Naive thymus-derived CD8-positive, alpha-beta T cell (primary cell): Measurements from ENCODE around the gene SLC44A2. TPM values are rescaled to one million over a fixed set of nuclear protein-coding genes. Genes with fewer than 3 reads are reported as not detected.
A peak's percentile ranks its signal among the peaks of the same experiment; 100 is the strongest.

Source experiments
- ATAC-seq, 2 donors: fragments of 150-1000 bp; cut with Tn5 transposase in 1 of 2; sonication (Bioruptor Pico), chemical (Tn5 transposase) in 1 of 2; 1 replicate in 1 of 2; 2 replicates in 1 of 2; pipeline ENCODE4 v1.10.0; 2021; ENCODE audit warnings: mild to moderate bottlenecking in 2 of 2, moderate library complexity in 2 of 2
- POLR2A ChIA-PET: fragments of 350-600 bp; sonication (Branson Sonifier 250); formaldehyde crosslinking; loops from one replicate; lab custom pipeline; 2021; ENCODE audit warnings: antibody characterized with exemption; lab: Charles Lee
- DNase-seq, 10 donors: peaks; one replicate each; pipeline versions ENCODE4 v3.0.0 to v3.0.0-alpha.2; 2020 to 2022
- H3K27ac Mint-ChIP-seq, 10 donors: one replicate each; pipeline ENCODE4 v1.8.0; 2020 to 2022; ENCODE audit warnings: mild to moderate bottlenecking in 10 of 10, mixed read lengths in 10 of 10, moderate library complexity in 4 of 10, inconsistent platforms in 1 of 10
- H3K27me3 Mint-ChIP-seq, 5 donors: one replicate each; pipeline ENCODE4 v1.8.0; 2021 to 2022; ENCODE audit warnings: mixed read lengths in 5 of 5
- H3K36me3 Mint-ChIP-seq, 3 donors: one replicate each; pipeline ENCODE4 v1.8.0; 2020 to 2022; ENCODE audit warnings: mixed read lengths in 3 of 3, mild to moderate bottlenecking in 2 of 3, inconsistent platforms in 1 of 3
- H3K4me1 Mint-ChIP-seq, 4 donors: one replicate each; pipeline ENCODE4 v1.8.0; 2021 to 2022; ENCODE audit warnings: mixed read lengths in 4 of 4
- H3K4me3 Mint-ChIP-seq, 10 donors: one replicate each; pipeline ENCODE4 v1.8.0; 2020 to 2022; ENCODE audit warnings: mild to moderate bottlenecking in 10 of 10, mixed read lengths in 10 of 10, moderate library complexity in 6 of 10, inconsistent platforms in 1 of 10
- H3K9me3 Mint-ChIP-seq, 9 donors: one replicate each; pipeline ENCODE4 v1.8.0; 2020 to 2022; ENCODE audit warnings: mixed read lengths in 9 of 9, mild to moderate bottlenecking in 3 of 9, inconsistent platforms in 1 of 9, moderate library complexity in 1 of 9
- polyA plus RNA-seq, 3 donors: library from polyadenylated mRNA; unstranded; fragments of 300-500 nt; fragmentation: Illumina TruSeq; gene quantifications; one replicate each; pipeline ENCODE4 v1.2.3, GENCODE V29; 2021
- total RNA-seq, 8 experiments: library from RNA in 2 of 8; stranded (reverse) in 2 of 8; gene quantifications; one replicate each; pipeline ENCODE4 v1.2.3 and lab custom pipeline; 2021 to 2026

The SLC44A2 gene
- total RNA-seq (100 to 1,000 TPM; 268 to 270 TPM), polyA plus RNA-seq (100 to 1,000 TPM; 201 to 331 (median 218) TPM), total RNA-seq (lab: John Stamatoyannopoulos, UW) (101 to 259 (median 201) reads per million in 6 experiments)

GRCh38 chr19:10625003-10625761 lies at the start of gene SLC44A2:
TSS of gene SLC44A2 (plus strand) at chr19:10625553. CDS start at chr19:10625634, 81 bp downstream.
- Mint-ChIP-seq H3K4me3 (peak within 1 kb of the TSS in 8 of 10 donors; percentile 39 to 81 (median 66)), H3K9me3 (no peaks in the 10 kb centered on the region), H3K4me1 (peaks cover 22 to 53% (median 48%) of the 10 kb centered on the region in 4 donors), H3K36me3 (peaks cover 0 to 51% (median 6%) of the 10 kb centered on the region in 3 donors), H3K27me3 (no peaks in the 10 kb centered on the region), H3K27ac (peak within 1 kb of the TSS; percentile 81 to 92 (median 86))
- no peak for DNase-seq
- POLR2A ChIA-PET = interaction anchor here (0.5 to 2.0 kb wide), 6 partner anchors 9 to 74 kb away, joined by 3 to 12 read pairs (median 4); no protein-coding TSS in a partner anchor
- peak; percentile 22 for ATAC-seq

- no peak overlapping the region for H3K27ac Mint-ChIP-seq
- no peaks in the 10 kb centered on the region for H3K9me3 Mint-ChIP-seq
- H3K4me3 Mint-ChIP-seq = no peak overlapping the region
- peaks cover 0 to 2% (median 0%) of the 10 kb centered on the region in 5 donors for H3K27me3 Mint-ChIP-seq
- DNase-seq = no peak
- H3K36me3 Mint-ChIP-seq = no peaks in the 10 kb centered on the region
- no peak for ATAC-seq
- H3K4me1 Mint-ChIP-seq = peaks cover 3 to 10% (median 6%) of the 10 kb centered on the region in 4 donors
- POLR2A ChIA-PET = no interaction called here
Observed at GRCh38 chr19:10577951-10578350, 47.4 kb upstream of the SLC44A2 start.

GRCh38 chr19:10580979-10581631 lies 44.2 kb upstream of the SLC44A2 start:
- H3K27ac Mint-ChIP-seq = peak overlapping the region in 4 of 10 donors; percentile 3 to 87 (median 62)
- POLR2A ChIA-PET = interaction anchor here (0.6 to 4.7 kb wide), 19 partner anchors 8 to 121 kb away, joined by 3 to 64 read pairs (median 4); partner anchors contain the start of gene QTRT1
- ATAC-seq = peak; percentile 95 to 98

GRCh38 chr19:10582091-10582490 lies 43.3 kb upstream of the SLC44A2 start:
- H3K9me3 Mint-ChIP-seq = no peaks in the 10 kb centered on the region
- POLR2A ChIA-PET = interaction anchor here (0.7 to 4.7 kb wide), 12 partner anchors 11 to 118 kb away, joined by 3 to 64 read pairs (median 6); no protein-coding TSS in a partner anchor
- H3K36me3 Mint-ChIP-seq = no peaks in the 10 kb centered on the region

More at GRCh38 chr19:10580979-10581631, 44.2 kb upstream of the SLC44A2 start:
- H3K4me3 Mint-ChIP-seq = peak overlapping the region in 2 of 10 donors; percentile 3 to 22
- no peaks in the 10 kb centered on the region for H3K36me3 Mint-ChIP-seq
- peaks cover 7 to 15% (median 14%) of the 10 kb centered on the region in 4 donors for H3K4me1 Mint-ChIP-seq
- H3K27me3 Mint-ChIP-seq = peaks cover 0 to 2% (median 0%) of the 10 kb centered on the region in 5 donors
- DNase-seq = peak; percentile 77 to 94 (median 86)
- no peaks in the 10 kb centered on the region for H3K9me3 Mint-ChIP-seq

GRCh38 chr19:10583036-10583776 lies 42.1 kb upstream of the SLC44A2 start:
- Mint-ChIP-seq H3K27ac (no peak overlapping the region), H3K9me3 (no peaks in the 10 kb centered on the region), H3K4me3 (no peak overlapping the region), H3K36me3 (no peaks in the 10 kb centered on the region), H3K27me3 (peaks cover 6 to 10% (median 7%) of the 10 kb centered on the region in 5 donors), H3K4me1 (peaks cover 14 to 24% (median 16%) of the 10 kb centered on the region in 4 donors)
- POLR2A ChIA-PET = interaction anchor here (2.7 to 4.7 kb wide), 2 partner anchors 21 to 62 kb away, joined by 36 to 64 read pairs; no protein-coding TSS in a partner anchor
- no peak for ATAC-seq
- no peak for DNase-seq

More at GRCh38 chr19:10582091-10582490, 43.3 kb upstream of the SLC44A2 start:
- DNase-seq (no peak), ATAC-seq (no peak)
- Mint-ChIP-seq H3K27me3 (peaks cover 0 to 2% (median 0%) of the 10 kb centered on the region in 5 donors), H3K4me3 (no peak overlapping the region), H3K27ac (no peak overlapping the region), H3K4me1 (peaks cover 7 to 17% (median 14%) of the 10 kb centered on the region in 4 donors)

- Mint-ChIP-seq H3K36me3 (no peaks in the 10 kb centered on the region), H3K4me3 (no peak overlapping the region), H3K4me1 (peaks cover 6 to 18% (median 12%) of the 10 kb centered on the region in 4 donors), H3K27ac (peak overlapping the region in 1 of 10 donors; percentile 66), H3K9me3 (no peaks in the 10 kb centered on the region), H3K27me3 (peaks cover 6 to 11% (median 7%) of the 10 kb centered on the region in 5 donors)
- no peak for DNase-seq
- POLR2A ChIA-PET = interaction anchor here (0.7 kb wide), 1 partner anchor 60 kb away, joined by 5 read pairs; no protein-coding TSS in a partner anchor
- ATAC-seq = no peak
Observed at GRCh38 chr19:10586396-10586795, 39.0 kb upstream of the SLC44A2 start.

- Mint-ChIP-seq H3K9me3 (no peaks in the 10 kb centered on the region), H3K4me1 (peaks cover 6 to 15% (median 12%) of the 10 kb centered on the region in 4 donors), H3K4me3 (peak within 1 kb of the TSS in 1 of 10 donors; percentile 37), H3K27me3 (peaks cover 6 to 11% (median 7%) of the 10 kb centered on the region in 5 donors), H3K27ac (peak within 1 kb of the TSS in 3 of 10 donors; percentile 16 to 66 (median 31)), H3K36me3 (no peaks in the 10 kb centered on the region)
- ATAC-seq (no peak), DNase-seq (no peak)
- POLR2A ChIA-PET = no interaction called here
Observed at GRCh38 chr19:10587022-10587838, 38.1 kb upstream of the SLC44A2 start, which contains the start of gene AP1M2. TSS of gene AP1M2 (minus strand) at chr19:10587312. CDS start at chr19:10587231, 81 bp downstream.

- Mint-ChIP-seq H3K36me3 (no peaks in the 10 kb centered on the region), H3K27ac (peak overlapping the region in 1 of 10 donors; percentile 31), H3K4me1 (peaks cover 6 to 15% (median 12%) of the 10 kb centered on the region in 4 donors), H3K9me3 (no peaks in the 10 kb centered on the region), H3K27me3 (peaks cover 6 to 11% (median 7%) of the 10 kb centered on the region in 5 donors), H3K4me3 (no peak overlapping the region)
- DNase-seq = no peak
- no peak for ATAC-seq
- POLR2A ChIA-PET = no interaction called here
Observed at GRCh38 chr19:10587839-10588150, 37.6 kb upstream of the SLC44A2 start.

GRCh38 chr19:10593148-10593547 lies 32.2 kb upstream of the SLC44A2 start:
- no peak overlapping the region for H3K27ac Mint-ChIP-seq
- peaks cover 0 to 2% (median 0%) of the 10 kb centered on the region in 5 donors for H3K27me3 Mint-ChIP-seq
- POLR2A ChIA-PET = interaction anchor here (0.8 to 4.5 kb wide), 4 partner anchors 10 to 23 kb away, joined by 3 to 26 read pairs (median 3); no protein-coding TSS in a partner anchor
- H3K9me3 Mint-ChIP-seq = no peaks in the 10 kb centered on the region
- H3K36me3 Mint-ChIP-seq = no peaks in the 10 kb centered on the region
- ATAC-seq = no peak
- no peak overlapping the region for H3K4me3 Mint-ChIP-seq
- DNase-seq = no peak
- peaks cover 16 to 24% (median 19%) of the 10 kb centered on the region in 4 donors for H3K4me1 Mint-ChIP-seq

- no peaks in the 10 kb centered on the region for H3K9me3 Mint-ChIP-seq
- peak overlapping the region in 1 of 10 donors; percentile 60 for H3K4me3 Mint-ChIP-seq
- ATAC-seq (no peak), DNase-seq (no peak)
- POLR2A ChIA-PET = interaction anchor here (0.6 to 4.5 kb wide), 3 partner anchors 9 to 50 kb away, joined by 3 to 26 read pairs (median 6); no protein-coding TSS in a partner anchor
- H3K36me3 Mint-ChIP-seq = no peaks in the 10 kb centered on the region
- peak overlapping the region in 5 of 10 donors; percentile 26 to 66 (median 47) for H3K27ac Mint-ChIP-seq
- H3K4me1 Mint-ChIP-seq = peaks cover 16 to 24% (median 19%) of the 10 kb centered on the region in 4 donors
- H3K27me3 Mint-ChIP-seq = no peaks in the 10 kb centered on the region
Observed at GRCh38 chr19:10593820-10594637, 31.3 kb upstream of the SLC44A2 start.
